Measurements from ENCODE around the gene RIPK4. TPM values are rescaled to one million over a fixed set of nuclear protein-coding genes. Genes with fewer than 3 reads are reported as not detected.

Gene RIPK4
- total RNA-seq, 1 experiment from 2014 or later, result 252 TPM

GRCh38 chr21:41706678-41707077, 60.2 kb downstream of the RIPK4 start:
- Histone ChIP-seq H3K9ac (ENCODE audit: low read length) (peak overlapping the region; percentile 60), H3K79me2 (ENCODE audit: low read length) (0 out of 2 replicates have a peak, but pooled peaks cover 4% of the 10 kb centered on the region), H3K4me1 (ENCODE audit: insufficient read depth, low read length) (peaks cover 52% of the 10 kb centered on the region), H3K4me2 (ENCODE audit: low read length) (peak overlapping the region; percentile 65; the same call in 1 of the 2 replicates), H3K27me3 (ENCODE audit: low read length) (no peaks in the 10 kb centered on the region), H3K9me3 (ENCODE audit: low read length) (no peaks in the 10 kb centered on the region), H4K20me1 (ENCODE audit: low read length) (no peaks in the 10 kb centered on the region), H3K9me2 (replicated peaks; ENCODE audit: low read length) (no peaks in the 10 kb centered on the region), H2AFZ (ENCODE audit: low read length) (no peak overlapping the region), H3K4me3 (ENCODE audit: low read length) (no peak overlapping the region), H3K36me3 (ENCODE audit: low read depth, low read length) (no peaks in the 10 kb centered on the region), H3K27ac (ENCODE audit: low read length) (peak overlapping the region; percentile 97), H3F3A (ENCODE audit: low read length, unreplicated experiment) (no peaks in the 10 kb centered on the region)
- CTCF ChIA-PET, result interaction anchor here (0.7 kb wide), 1 partner anchor 1055 kb away, joined by 3 read pairs; no protein-coding TSS in a partner anchor
- no peak for DNase-seq
- intact Hi-C loops (cut with micrococcal nuclease), result no loop called here
- TF ChIP-seq EZH2phosphoT487 (IDR thresholded peaks at IDR 0.05; ENCODE audit: borderline replicate concordance, low read length) (no peak), CTCF (conservative IDR thresholded peaks at IDR 0.05; ENCODE audit: low read depth, low read length) (no peak), EZH2 (IDR thresholded peaks at IDR 0.05; ENCODE audit: low read length, unreplicated experiment) (no peak)
- no TSS peak for BruUV-seq (replicated peaks)
- no peak for ATAC-seq
- POLR2A ChIA-PET (ENCODE audit: unreplicated experiment), result no interaction called here

GRCh38 chr21:41706263-41706639, 60.6 kb downstream of the RIPK4 start:
- peak overlapping the region; percentile 97 for H3K27ac ChIP-seq (ENCODE audit: low read length)
- ChIA-PET CTCF (no interaction called here), POLR2A (ENCODE audit: unreplicated experiment) (no interaction called here)
- H3K79me2 ChIP-seq (ENCODE audit: low read length), result 0 out of 2 replicates have a peak, but pooled peaks cover 4% of the 10 kb centered on the region
- DNase-seq (no peak), ATAC-seq (no peak)
- no peak overlapping the region for H3K4me2 ChIP-seq (ENCODE audit: low read length)
- H3K36me3 ChIP-seq (ENCODE audit: low read depth, low read length), result no peaks in the 10 kb centered on the region
- no peaks in the 10 kb centered on the region for H4K20me1 ChIP-seq (ENCODE audit: low read length)
- H3K9me2 ChIP-seq (replicated peaks; ENCODE audit: low read length), result no peaks in the 10 kb centered on the region
- BruUV-seq (replicated peaks), result no TSS peak
- TF ChIP-seq EZH2phosphoT487 (IDR thresholded peaks at IDR 0.05; ENCODE audit: borderline replicate concordance, low read length), result no peak
- TF ChIP-seq CTCF (conservative IDR thresholded peaks at IDR 0.05; ENCODE audit: low read depth, low read length), result no peak
- no peak for TF ChIP-seq EZH2 (IDR thresholded peaks at IDR 0.05; ENCODE audit: low read length, unreplicated experiment)
- no peak overlapping the region for H3K4me3 ChIP-seq (ENCODE audit: low read length)
- H2AFZ ChIP-seq (ENCODE audit: low read length), result no peak overlapping the region
- no peaks in the 10 kb centered on the region for H3K27me3 ChIP-seq (ENCODE audit: low read length)
- no peaks in the 10 kb centered on the region for H3K9me3 ChIP-seq (ENCODE audit: low read length)
- H3F3A ChIP-seq (ENCODE audit: low read length, unreplicated experiment), result no peaks in the 10 kb centered on the region
- intact Hi-C loops (cut with micrococcal nuclease), result no loop called here
- H3K9ac ChIP-seq (ENCODE audit: low read length), result peak overlapping the region; percentile 60; the same call in 1 of the 2 replicates
- peaks cover 52% of the 10 kb centered on the region for H3K4me1 ChIP-seq (ENCODE audit: insufficient read depth, low read length)

GRCh38 chr21:41705546-41706262, 61.1 kb downstream of the RIPK4 start:
- Histone ChIP-seq H3K9me2 (replicated peaks; ENCODE audit: low read length) (no peaks in the 10 kb centered on the region), H3K27me3 (ENCODE audit: low read length) (no peaks in the 10 kb centered on the region), H3K9me3 (ENCODE audit: low read length) (no peaks in the 10 kb centered on the region), H3K4me2 (ENCODE audit: low read length) (no peak overlapping the region), H2AFZ (ENCODE audit: low read length) (no peak overlapping the region), H3K4me1 (ENCODE audit: insufficient read depth, low read length) (peaks cover 52% of the 10 kb centered on the region), H3K9ac (ENCODE audit: low read length) (peak overlapping the region; percentile 85; the same call in 1 of the 2 replicates), H4K20me1 (ENCODE audit: low read length) (no peaks in the 10 kb centered on the region), H3K4me3 (ENCODE audit: low read length) (no peak overlapping the region), H3K79me2 (ENCODE audit: low read length) (0 out of 2 replicates have a peak, but pooled peaks cover 4% of the 10 kb centered on the region), H3K27ac (ENCODE audit: low read length) (peak overlapping the region; percentile 97), H3K36me3 (ENCODE audit: low read depth, low read length) (no peaks in the 10 kb centered on the region), H3F3A (ENCODE audit: low read length, unreplicated experiment) (no peaks in the 10 kb centered on the region)
- ChIA-PET CTCF (no interaction called here), POLR2A (ENCODE audit: unreplicated experiment) (no interaction called here)
- BruUV-seq (replicated peaks), result no TSS peak
- DNase-seq (no peak), ATAC-seq (no peak)
- TF ChIP-seq EZH2 (IDR thresholded peaks at IDR 0.05; ENCODE audit: low read length, unreplicated experiment) (no peak), EZH2phosphoT487 (IDR thresholded peaks at IDR 0.05; ENCODE audit: borderline replicate concordance, low read length) (no peak), CTCF (conservative IDR thresholded peaks at IDR 0.05; ENCODE audit: low read depth, low read length) (no peak)
- intact Hi-C loops (cut with micrococcal nuclease), result no loop called here
